Omental fat pad (tissue), 4 donors: ENCODE data around the gene PDE3B. TPM values are rescaled to one million over a fixed set of nuclear protein-coding genes. Genes with fewer than 3 reads are reported as not detected.
"Not testable (repeated sequence)": the region's sequence is repeated elsewhere in the genome, so short reads cannot be mapped to it uniquely, and the experiment has no call there.

Experiments
- ATAC-seq: fragments of 150-250 bp; one replicate; pipeline ENCODE4 v1.9.1; 2016; ENCODE audit warnings: mild to moderate bottlenecking, moderate library complexity; ENCODE audit not compliant: low FRiP score
- DNase-seq: peaks from one replicate; pipeline ENCODE4 v3.0.0-alpha.2; 2019; ENCODE audit warnings: low spot score
- total RNA-seq, 4 donors: library from RNA; depleted of rRNA; stranded (reverse); fragments of >200 nt; gene quantifications; one replicate each; pipeline ENCODE4 v1.1.0, GENCODE V29; 2016
- TF ChIP-seq, protein P1 (sequence below), 3 donors: fragments of 450-650 bp; IDR thresholded peaks; one replicate each; pipeline ENCODE4 v1.5.1; 2016 to 2017; ENCODE audit warnings: antibody characterized with exemption in 3 of 3, mild to moderate bottlenecking in 3 of 3, moderate library complexity in 2 of 3

Gene PDE3B
- total RNA-seq, 4 donors from 2014 or later = 83.7 to 194 (median 94.5) TPM

DNA sequence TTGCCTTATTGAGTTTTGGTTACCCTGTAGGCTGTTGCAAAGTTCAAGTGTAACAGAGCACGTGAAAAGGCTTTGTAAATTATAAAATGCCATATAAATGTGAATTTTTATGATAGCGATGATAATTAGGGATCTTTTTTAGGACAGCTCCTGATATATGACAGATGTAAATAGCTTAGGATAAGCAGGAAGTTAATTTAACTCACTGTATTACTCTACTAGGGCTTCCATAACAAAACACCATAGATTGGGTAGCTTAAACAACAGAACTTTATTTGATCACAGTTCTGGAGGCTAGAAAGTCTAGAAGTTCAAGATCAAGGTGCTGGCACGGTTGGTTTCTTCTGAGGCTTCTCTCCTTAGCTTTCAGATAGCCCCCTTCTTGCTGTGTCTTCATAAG, 17.0 kb upstream of the PDE3B start:
- TF ChIP-seq, protein P1, sequence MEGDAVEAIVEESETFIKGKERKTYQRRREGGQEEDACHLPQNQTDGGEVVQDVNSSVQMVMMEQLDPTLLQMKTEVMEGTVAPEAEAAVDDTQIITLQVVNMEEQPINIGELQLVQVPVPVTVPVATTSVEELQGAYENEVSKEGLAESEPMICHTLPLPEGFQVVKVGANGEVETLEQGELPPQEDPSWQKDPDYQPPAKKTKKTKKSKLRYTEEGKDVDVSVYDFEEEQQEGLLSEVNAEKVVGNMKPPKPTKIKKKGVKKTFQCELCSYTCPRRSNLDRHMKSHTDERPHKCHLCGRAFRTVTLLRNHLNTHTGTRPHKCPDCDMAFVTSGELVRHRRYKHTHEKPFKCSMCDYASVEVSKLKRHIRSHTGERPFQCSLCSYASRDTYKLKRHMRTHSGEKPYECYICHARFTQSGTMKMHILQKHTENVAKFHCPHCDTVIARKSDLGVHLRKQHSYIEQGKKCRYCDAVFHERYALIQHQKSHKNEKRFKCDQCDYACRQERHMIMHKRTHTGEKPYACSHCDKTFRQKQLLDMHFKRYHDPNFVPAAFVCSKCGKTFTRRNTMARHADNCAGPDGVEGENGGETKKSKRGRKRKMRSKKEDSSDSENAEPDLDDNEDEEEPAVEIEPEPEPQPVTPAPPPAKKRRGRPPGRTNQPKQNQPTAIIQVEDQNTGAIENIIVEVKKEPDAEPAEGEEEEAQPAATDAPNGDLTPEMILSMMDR (IDR thresholded peaks at IDR 0.05) = no peak
- no peak for ATAC-seq
- no peak for DNase-seq

DNA sequence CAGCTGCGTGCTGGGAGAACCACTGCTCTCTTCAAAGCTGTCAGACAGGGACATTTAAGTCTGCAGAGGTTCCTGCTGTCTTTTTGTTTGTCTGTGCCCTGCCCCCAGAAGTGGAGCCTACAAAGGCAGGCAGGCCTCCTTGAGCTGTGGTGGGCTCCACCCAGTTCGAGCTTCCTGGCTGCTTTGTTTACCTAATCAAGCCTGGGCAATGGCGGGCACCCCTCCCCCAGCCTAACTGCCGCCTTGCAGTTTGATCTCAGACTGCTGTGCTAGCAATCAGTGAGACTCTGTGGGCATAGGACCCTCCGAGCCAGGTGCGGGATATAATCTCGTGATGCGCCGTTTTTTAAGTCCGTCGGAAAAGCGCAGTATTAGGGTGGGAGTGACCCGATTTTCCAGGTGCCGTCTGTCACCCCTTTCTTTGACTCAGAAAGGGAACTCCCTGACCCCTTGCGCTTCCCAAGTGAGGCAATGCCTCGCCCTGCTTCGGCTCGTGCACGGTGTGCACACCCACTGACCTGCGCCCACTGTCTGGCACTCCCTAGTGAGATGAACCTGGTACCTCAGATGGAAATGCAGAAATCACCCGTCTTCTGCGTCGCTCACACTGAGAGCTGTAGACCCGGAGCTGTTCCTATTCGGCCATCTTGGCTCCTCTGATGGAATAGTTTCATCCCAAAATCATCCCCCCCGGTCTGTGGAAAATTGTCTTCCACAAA, 9.9 kb upstream of the PDE3B start:
- ATAC-seq = not testable (repeated sequence)

DNA sequence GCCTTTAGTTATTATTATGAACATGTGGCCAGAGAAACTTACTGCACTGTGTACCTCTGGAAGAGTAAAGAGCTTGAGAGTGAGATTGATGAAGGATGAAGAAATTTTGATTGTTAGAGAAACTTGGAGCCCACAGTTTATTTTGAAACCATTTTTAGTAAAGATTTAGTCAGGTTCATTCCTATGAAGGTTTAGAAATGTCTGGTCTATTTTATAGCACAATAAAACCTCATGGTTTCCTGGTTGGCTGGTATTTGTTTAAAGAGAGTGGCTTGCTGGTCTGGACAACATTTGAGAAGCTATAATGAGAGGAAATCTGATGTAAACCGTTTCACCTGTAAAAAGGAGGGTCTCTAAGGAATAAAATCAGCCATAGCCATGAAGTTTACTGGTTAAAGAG, 8.8 kb upstream of the PDE3B start:
- DNase-seq = no peak
- TF ChIP-seq, protein P1 (IDR thresholded peaks at IDR 0.05) = no peak
- ATAC-seq = no peak

More for the DNA sequence above, 9.9 kb upstream of the PDE3B start:
- DNase-seq = not testable (repeated sequence)

DNA sequence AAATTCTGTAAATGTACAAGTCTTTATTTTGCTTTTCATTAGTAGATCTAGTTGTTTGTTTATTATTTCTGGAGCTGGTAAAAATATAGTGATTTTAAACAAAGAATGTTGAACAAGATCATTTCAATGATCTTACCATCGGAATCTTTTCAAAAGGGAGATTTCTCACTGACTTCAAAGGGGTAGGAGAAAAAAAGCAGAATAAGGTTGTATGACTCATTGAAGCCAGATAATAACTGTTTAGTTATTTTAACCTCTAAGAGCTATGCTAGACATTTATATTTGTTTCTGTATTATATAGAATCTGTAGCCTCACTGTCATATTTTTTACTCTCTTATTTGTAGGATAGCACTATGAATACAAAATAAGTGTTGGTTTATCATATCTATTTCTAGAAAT, 8.1 kb upstream of the PDE3B start:
- TF ChIP-seq, protein P1 (IDR thresholded peaks at IDR 0.05) = no peak
- DNase-seq = no peak

DNA sequence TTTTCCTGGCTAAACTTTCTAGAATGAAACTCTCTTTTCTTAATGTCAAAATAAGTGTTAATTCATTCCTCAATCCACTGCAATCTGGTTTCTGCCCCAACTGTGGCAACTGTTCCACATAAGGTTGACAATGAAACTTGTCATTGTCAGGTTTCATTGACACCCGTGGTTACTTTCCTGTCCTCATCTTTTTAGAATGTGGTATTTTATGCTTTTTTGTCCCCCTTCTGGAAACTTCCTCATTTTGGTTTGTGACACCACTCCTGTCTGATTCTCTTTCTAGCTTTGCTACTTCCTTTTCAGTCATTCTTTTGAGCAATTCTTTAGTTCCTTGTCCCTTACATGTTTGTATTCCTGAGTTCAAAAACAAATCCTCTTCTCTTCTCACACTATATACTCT, 7.5 kb upstream of the PDE3B start:
- ATAC-seq (no peak), DNase-seq (no peak)
- TF ChIP-seq, protein P1 (IDR thresholded peaks at IDR 0.05) = no peak

More for the DNA sequence above, 8.1 kb upstream of the PDE3B start:
- ATAC-seq = no peak

DNA sequence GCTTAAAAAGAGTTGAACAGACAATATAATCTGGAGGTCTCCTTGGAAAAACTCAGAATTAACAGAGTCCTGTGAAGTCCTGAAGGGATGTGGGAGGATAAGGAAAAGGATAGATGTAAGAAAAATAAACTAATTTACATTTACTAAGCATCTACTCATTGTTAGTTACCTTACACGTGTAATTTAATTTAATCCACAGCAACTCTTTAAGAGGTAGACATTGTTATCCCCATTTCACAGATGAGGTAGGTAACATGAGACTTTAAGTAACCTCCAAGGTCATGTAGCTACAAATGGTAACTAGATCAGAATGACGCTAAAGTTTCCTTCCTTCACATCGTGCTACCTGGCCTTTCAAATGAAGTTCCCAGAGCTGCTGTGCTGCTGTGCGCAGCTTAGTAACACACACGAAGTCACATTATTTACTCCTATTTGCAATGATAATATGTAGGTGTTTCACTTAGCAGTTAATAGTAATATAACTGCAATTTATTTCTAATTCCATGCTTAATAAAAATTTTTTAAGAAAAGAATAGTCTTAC, 5.7 kb upstream of the PDE3B start:
- DNase-seq = no peak
- ATAC-seq = no peak
- TF ChIP-seq, protein P1 (IDR thresholded peaks at IDR 0.05) = no peak

DNA sequence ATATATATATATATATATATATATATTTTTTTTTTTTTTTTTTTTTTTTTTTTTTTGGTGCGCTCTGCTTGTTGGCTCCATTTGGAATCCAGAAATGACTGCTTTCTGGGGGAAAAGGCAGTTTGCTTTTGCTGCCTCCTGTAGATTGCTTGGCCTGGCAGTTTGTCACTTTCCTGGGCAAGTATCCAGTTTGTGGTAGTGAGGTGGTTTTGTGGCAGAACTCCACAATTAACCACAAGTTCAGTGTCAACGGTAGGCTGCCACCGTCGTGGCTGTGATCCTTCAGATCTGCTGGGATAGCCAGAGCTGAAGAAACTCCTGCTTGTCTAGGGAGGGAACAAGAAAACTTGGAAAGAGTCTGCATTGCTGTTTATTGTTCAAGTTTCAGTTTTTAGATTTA, 5.0 kb upstream of the PDE3B start:
- ATAC-seq (no peak), DNase-seq (no peak)
- TF ChIP-seq, protein P1 (IDR thresholded peaks at IDR 0.05) = no peak
